GM19468 (cell line): Measurements from ENCODE around the gene NFILZ.

ENCODE experiments used
- ATAC-seq: cut with Tn5 transposase; IDR thresholded peaks from one replicate; pipeline ENCODE4 v1.9.1; 2021; ENCODE audit warnings: mild to moderate bottlenecking, moderate library complexity, moderate number of reproducible peaks; ENCODE audit not compliant: unreplicated experiment; ENCODE audit errors: extremely low read depth

The NFILZ gene

GRCh38 chr19:8629996-8630683 lies at the start of gene NFILZ:
NFILZ (plus strand) TSS chr19:8630633; CDS start chr19:8676766, 46,133 bp downstream.
- no peak for ATAC-seq

GRCh38 chr19:8580710-8581281 lies 49.6 kb upstream of the NFILZ start:
- no peak for ATAC-seq

- no peak for ATAC-seq
These were observed 45.2 kb upstream of the NFILZ start for GRCh38 chr19:8584965-8585893.

- ATAC-seq, result no peak
These were observed 44.3 kb upstream of the NFILZ start for GRCh38 chr19:8585894-8586750.

- no peak for ATAC-seq
These were observed 41.2 kb upstream of the NFILZ start for GRCh38 chr19:8589177-8589714.

GRCh38 chr19:8592231-8593009 lies 38.0 kb upstream of the NFILZ start:
- no peak for ATAC-seq

GRCh38 chr19:8593931-8594330 lies 36.5 kb upstream of the NFILZ start:
- ATAC-seq, result no peak

- ATAC-seq, result no peak
These were observed 34.8 kb upstream of the NFILZ start for GRCh38 chr19:8595651-8596050.

GRCh38 chr19:8596168-8596567 lies 34.3 kb upstream of the NFILZ start:
- no peak for ATAC-seq

DNA sequence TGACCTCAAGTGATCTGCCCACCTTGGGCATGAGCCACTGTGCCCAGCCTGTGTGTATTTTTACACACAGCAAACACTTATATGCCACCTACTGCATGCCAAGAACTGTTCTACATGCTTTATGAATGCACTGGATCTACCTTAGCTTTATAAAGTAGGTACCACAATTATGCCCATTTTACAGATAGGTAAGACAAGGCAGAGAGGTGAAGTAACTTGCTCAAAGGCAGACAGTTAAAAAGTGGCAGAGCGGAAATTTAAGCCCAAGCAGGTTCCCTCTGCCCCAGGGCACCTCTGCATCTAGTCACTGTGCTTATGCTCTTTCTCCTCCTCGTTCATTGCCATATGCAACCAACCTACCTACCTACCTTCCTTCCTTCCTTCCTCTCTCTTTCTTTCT lies 30.4 kb upstream of the NFILZ start:
- ATAC-seq, result no peak

DNA sequence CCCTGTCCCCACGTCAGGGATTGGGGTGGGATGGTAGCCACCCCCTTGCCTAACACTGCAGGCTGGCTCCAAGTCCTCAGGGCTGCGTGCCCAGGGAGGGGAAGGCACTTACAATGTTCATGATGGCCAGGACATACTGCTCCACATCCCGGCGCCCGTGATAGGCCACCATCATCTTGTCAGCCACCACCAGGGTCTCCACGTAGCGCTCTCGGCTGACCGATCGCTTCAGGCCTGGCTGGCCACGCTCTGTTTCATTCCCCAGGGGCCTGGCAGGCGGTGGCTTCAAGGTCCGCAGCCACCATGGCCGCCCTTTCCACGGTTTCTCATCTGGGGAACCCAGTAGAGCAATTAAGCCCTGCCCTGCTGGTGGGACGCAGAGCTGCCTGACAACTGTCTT lies 29.6 kb upstream of the NFILZ start:
- ATAC-seq, result no peak

DNA sequence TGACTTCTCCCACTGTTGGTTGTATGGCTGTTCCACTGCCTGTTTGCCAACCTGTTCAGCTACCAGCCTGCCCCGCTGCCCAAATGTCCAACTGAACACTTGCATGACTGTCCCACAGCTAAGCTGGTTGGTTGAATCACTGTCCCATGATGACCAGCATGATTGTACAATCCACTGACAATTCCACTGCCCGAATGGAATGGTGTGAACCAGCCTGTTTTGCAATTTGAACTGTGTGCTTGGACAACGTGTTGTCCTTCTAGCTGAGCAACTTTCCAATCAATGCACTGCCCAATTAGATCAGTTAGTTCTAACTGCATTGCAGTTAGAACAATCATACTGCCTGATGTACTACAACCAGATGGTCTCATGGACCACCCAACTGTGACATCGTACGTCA lies 28.6 kb upstream of the NFILZ start:
- ATAC-seq, result no peak

DNA sequence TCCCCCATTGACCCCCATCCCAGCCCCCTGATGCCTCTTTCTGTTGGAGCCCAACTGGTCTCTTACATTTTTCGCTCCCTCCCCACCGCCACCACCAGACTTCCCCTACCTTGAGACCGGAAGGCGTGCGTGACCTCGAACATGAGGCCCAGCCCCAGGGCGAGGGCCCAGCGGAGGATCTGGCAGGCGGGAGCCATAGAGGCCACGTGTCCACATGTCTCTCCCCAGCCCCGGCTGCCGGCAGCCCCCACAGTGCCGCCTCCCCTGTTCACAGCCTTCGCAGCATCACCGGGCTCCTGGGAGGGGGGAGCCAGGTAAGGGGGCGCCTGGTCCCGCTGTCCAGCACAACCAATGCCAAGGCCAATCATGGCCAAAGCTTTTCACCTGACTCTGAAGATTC lies 24.9 kb upstream of the NFILZ start:
- no peak for ATAC-seq

DNA sequence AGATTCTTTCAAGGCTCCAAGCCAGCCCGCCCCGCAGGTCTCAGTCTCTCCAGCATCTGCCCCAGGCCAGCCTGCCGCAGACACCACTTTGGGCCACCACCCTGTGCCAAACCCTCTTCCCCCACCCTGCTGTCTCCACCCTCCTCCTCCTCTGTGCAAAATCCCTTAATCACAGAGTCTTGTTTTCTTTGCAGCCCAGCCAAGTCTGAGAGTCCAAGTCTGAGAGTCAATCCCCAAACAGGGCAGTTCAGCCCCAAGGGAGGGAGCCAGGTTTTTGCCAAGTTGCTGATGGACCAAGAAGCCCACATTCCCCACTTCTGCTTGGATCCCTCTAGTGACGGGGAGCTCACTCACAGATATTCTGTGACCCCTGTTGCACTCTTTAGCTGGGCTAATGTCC lies 23.0 kb upstream of the NFILZ start:
- ATAC-seq, result no peak

- ATAC-seq, result no peak
These were observed 21.5 kb upstream of the NFILZ start for GRCh38 chr19:8608941-8609278.

GRCh38 chr19:8609279-8610040 lies 21.0 kb upstream of the NFILZ start:
- no peak for ATAC-seq

- ATAC-seq, result no peak
These were observed 20.1 kb upstream of the NFILZ start, which contains the start of gene ADAMTS10 for GRCh38 chr19:8610041-8610935. ADAMTS10 (minus strand) TSS chr19:8610715; CDS start chr19:8605710, 5,005 bp downstream.

- no peak for ATAC-seq
These were observed 19.5 kb upstream of the NFILZ start for GRCh38 chr19:8610936-8611300.
